Measurements from ENCODE around the gene HELZ.

HELZ gene

DNA sequence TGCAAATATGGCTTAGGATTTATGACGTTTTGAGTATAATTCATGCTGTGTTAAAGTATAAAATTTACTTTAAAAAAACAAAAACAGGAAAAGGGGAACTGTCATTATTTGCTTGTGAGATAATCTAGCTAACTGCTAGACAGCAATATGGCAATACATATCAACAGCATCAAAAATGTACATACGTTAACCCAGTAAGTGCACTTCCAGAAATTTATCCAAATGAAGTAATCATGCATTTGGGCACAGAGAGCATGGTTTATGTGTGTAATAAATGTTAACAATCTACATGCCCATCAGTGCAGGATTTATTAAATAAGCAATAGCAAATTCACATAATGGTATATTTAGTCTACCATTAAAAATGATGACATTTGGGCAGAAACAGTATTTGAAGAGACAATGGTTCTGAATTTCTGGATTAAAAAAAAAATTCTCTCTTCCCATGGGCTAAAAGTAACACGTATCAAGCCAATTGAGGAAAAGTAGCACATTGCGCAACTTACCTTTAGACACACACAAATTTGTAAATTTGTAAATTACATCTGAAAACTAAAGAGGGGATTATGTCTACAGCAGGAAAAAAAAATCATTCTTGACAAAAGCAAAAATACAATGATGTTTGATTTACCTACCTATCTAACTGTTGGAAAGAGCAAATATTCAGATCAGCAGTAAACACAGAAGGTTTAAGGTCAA, 120.4 kb downstream of the HELZ start:
- DNase-seq = no peak
- Histone ChIP-seq H3K4me2 (ENCODE audit: low read length) (no peak overlapping the region), H2BK5ac (ENCODE audit: low read depth, low read length, poor library complexity) (no peak overlapping the region), H3K79me1 (ENCODE audit: low read length) (no peaks in the 10 kb centered on the region), H4K12ac (ENCODE audit: low read depth, low read length) (no peak overlapping the region), H3K79me2 (ENCODE audit: control insufficient read depth, insufficient read depth, low read length, poor library complexity) (no peaks in the 10 kb centered on the region), H3K27ac (ENCODE audit: low read depth, low read length) (no peak overlapping the region), H3K23ac (ENCODE audit: low read length) (no peak overlapping the region), H3K4me1 (ENCODE audit: control insufficient read depth in 1 of 2, insufficient read depth in 2 of 2, low read length in 2 of 2) (peaks cover 0 to 2% of the 10 kb centered on the region in 2 experiments), H3K4ac (ENCODE audit: low read depth, low read length) (no peak overlapping the region), H4K8ac (ENCODE audit: low read depth, low read length) (no peak overlapping the region), H3K14ac (ENCODE audit: low read length) (no peak overlapping the region), H3K27me3 (ENCODE audit: insufficient read depth, low read length) (no peaks in the 10 kb centered on the region), H4K91ac (ENCODE audit: low read depth, low read length) (no peak overlapping the region), H3K36me3 (ENCODE audit: control insufficient read depth in 1 of 2, insufficient read depth in 2 of 2, low read length in 2 of 2) (peaks cover 8 to 13% of the 10 kb centered on the region in 2 experiments), H2BK120ac (ENCODE audit: insufficient read depth, low read length, poor library complexity) (no peak overlapping the region), H2AK5ac (ENCODE audit: low read length) (no peak overlapping the region), H3K9ac (ENCODE audit: low read length) (no peak overlapping the region), H3K4me3 (ENCODE audit: low read depth, low read length) (no peak overlapping the region), H2BK12ac (ENCODE audit: low read length) (no peak overlapping the region), H3K9me3 (ENCODE audit: insufficient read depth, low read depth, low read length) (no peaks in the 10 kb centered on the region), H3K18ac (ENCODE audit: low read length) (no peak overlapping the region), H2AFZ (ENCODE audit: insufficient read depth, low read length, poor library complexity) (no peak overlapping the region)
- no CpG with 5 or more reads among the region's 4 CpGs for WGBS (ENCODE audit: extremely low coverage, insufficient coverage, insufficient read length)

DNA sequence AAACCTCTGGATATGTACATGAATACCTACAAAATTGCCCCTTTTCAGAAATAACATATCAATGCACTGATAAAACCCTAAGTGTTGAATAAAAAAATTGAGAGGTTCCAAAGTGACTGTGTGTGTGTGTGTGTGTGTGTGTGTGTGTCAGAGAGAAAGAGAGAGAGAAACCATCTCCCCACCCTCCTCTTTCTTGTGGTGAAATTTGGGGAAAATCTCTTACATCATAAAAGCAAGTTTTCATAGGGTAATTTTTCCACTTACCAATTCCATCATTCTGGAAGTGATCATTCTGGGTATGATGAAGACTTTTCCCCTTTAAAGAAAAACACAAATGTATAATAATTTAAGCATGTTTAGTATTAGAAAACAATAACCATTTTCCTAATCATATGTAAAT, 121.3 kb downstream of the HELZ start:
- Histone ChIP-seq H3K23ac (ENCODE audit: low read length) (no peak overlapping the region), H2BK12ac (ENCODE audit: low read length) (no peak overlapping the region), H3K4me2 (ENCODE audit: low read length) (no peak overlapping the region), H4K12ac (ENCODE audit: low read depth, low read length) (no peak overlapping the region), H3K27me3 (ENCODE audit: insufficient read depth, low read length) (no peaks in the 10 kb centered on the region), H3K14ac (ENCODE audit: low read length) (no peak overlapping the region), H3K4me3 (ENCODE audit: low read depth, low read length) (no peak overlapping the region), H2AFZ (ENCODE audit: insufficient read depth, low read length, poor library complexity) (no peak overlapping the region), H3K79me1 (ENCODE audit: low read length) (no peaks in the 10 kb centered on the region), H3K18ac (ENCODE audit: low read length) (no peak overlapping the region), H2BK120ac (ENCODE audit: insufficient read depth, low read length, poor library complexity) (no peak overlapping the region), H3K27ac (ENCODE audit: low read depth, low read length) (no peak overlapping the region), H3K9me3 (ENCODE audit: insufficient read depth, low read depth, low read length) (no peaks in the 10 kb centered on the region), H3K4me1 (ENCODE audit: control insufficient read depth in 1 of 2, insufficient read depth in 2 of 2, low read length in 2 of 2) (peaks cover 0 to 2% of the 10 kb centered on the region in 2 experiments), H2AK5ac (ENCODE audit: low read length) (no peak overlapping the region), H3K79me2 (ENCODE audit: control insufficient read depth, insufficient read depth, low read length, poor library complexity) (no peaks in the 10 kb centered on the region), H3K36me3 (ENCODE audit: control insufficient read depth in 1 of 2, insufficient read depth in 2 of 2, low read length in 2 of 2) (peaks cover 8 to 13% of the 10 kb centered on the region in 2 experiments), H4K91ac (ENCODE audit: low read depth, low read length) (no peak overlapping the region), H3K9ac (ENCODE audit: low read length) (no peak overlapping the region), H2BK5ac (ENCODE audit: low read depth, low read length, poor library complexity) (no peak overlapping the region), H3K4ac (ENCODE audit: low read depth, low read length) (no peak overlapping the region), H4K8ac (ENCODE audit: low read depth, low read length) (no peak overlapping the region)
- DNase-seq = no peak

DNA sequence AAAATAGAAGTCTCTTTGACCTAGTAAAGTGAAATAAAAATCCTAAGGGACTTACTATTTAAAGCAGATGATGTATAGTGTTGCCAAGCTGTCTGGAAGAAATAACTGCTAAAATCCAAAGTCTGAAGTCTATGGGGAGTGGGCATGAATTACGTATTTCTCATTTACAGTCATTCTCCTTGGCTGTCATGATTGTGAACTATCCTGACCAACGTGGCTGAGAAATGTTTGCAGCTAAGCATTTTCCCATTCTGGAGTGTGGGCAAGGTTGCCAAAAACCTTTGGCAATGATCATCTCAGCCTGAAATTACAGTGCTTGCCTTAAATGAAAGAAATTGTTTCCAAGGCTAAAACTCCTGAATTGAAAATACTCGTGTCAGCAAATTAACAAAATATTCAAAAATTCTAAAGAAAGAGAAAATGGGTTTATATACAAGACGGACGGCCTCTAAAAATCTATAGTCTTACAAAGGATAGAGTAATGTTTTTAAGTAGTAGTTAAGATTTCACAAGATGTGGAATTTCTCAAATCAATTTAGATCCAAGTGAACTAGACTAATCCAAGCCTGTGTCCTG, 123.6 kb downstream of the HELZ start:
- H2BK120ac ChIP-seq (ENCODE audit: insufficient read depth, low read length, poor library complexity) = no peak overlapping the region
- no peak overlapping the region for H2AFZ ChIP-seq (ENCODE audit: insufficient read depth, low read length, poor library complexity)
- no peak overlapping the region for H2BK12ac ChIP-seq (ENCODE audit: low read length)
- no peak for DNase-seq
- no peak overlapping the region for H3K14ac ChIP-seq (ENCODE audit: low read length)
- no peak overlapping the region for H3K4me2 ChIP-seq (ENCODE audit: low read length)
- no peak overlapping the region for H3K23ac ChIP-seq (ENCODE audit: low read length)
- no peak overlapping the region for H3K4me3 ChIP-seq (ENCODE audit: low read depth, low read length)
- no peak overlapping the region for H3K9ac ChIP-seq (ENCODE audit: low read length)
- no peaks in the 10 kb centered on the region for H3K9me3 ChIP-seq (ENCODE audit: insufficient read depth, low read depth, low read length)
- H2AK5ac ChIP-seq (ENCODE audit: low read length) = no peak overlapping the region
- H4K8ac ChIP-seq (ENCODE audit: low read depth, low read length) = no peak overlapping the region
- no peaks in the 10 kb centered on the region for H3K79me1 ChIP-seq (ENCODE audit: low read length)
- peaks cover 8 to 10% of the 10 kb centered on the region in 2 experiments for H3K36me3 ChIP-seq (ENCODE audit: control insufficient read depth in 1 of 2, insufficient read depth in 2 of 2, low read length in 2 of 2)
- no peaks in the 10 kb centered on the region for H3K27me3 ChIP-seq (ENCODE audit: insufficient read depth, low read length)
- no peaks in the 10 kb centered on the region for H3K79me2 ChIP-seq (ENCODE audit: control insufficient read depth, insufficient read depth, low read length, poor library complexity)
- H3K18ac ChIP-seq (ENCODE audit: low read length) = no peak overlapping the region
- no peak overlapping the region for H4K91ac ChIP-seq (ENCODE audit: low read depth, low read length)
- no peak overlapping the region for H3K4ac ChIP-seq (ENCODE audit: low read depth, low read length)
- no CpG with 5 or more reads among the region's 5 CpGs for WGBS (ENCODE audit: extremely low coverage, insufficient coverage, insufficient read length)
- H3K4me1 ChIP-seq (ENCODE audit: control insufficient read depth in 1 of 2, insufficient read depth in 2 of 2, low read length in 2 of 2) = no peaks in the 10 kb centered on the region
- H2BK5ac ChIP-seq (ENCODE audit: low read depth, low read length, poor library complexity) = no peak overlapping the region
- H3K27ac ChIP-seq (ENCODE audit: low read depth, low read length) = no peak overlapping the region
- H4K12ac ChIP-seq (ENCODE audit: low read depth, low read length) = no peak overlapping the region

DNA sequence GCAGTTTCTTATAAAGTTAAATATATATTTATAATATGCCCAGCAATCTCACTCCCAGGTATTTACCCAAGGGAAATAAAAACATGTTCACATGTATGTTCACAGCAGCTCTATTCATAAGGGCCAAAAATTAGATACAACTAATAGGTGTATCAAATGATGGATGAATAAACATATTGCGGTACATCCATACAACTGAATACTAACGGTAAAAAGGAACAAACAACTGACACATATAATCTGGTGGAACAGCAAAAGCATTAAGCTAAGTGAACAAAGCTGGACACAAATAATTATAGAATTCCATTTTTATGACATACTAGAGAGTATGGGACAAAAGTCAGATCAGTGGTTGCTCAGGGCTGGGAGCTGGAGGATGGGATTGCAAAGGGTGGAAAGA, 125.9 kb downstream of the HELZ start:
- Histone ChIP-seq H3K4me3 (ENCODE audit: low read depth, low read length) (no peak overlapping the region), H3K14ac (ENCODE audit: low read length) (no peak overlapping the region), H2BK120ac (ENCODE audit: insufficient read depth, low read length, poor library complexity) (no peak overlapping the region), H4K91ac (ENCODE audit: low read depth, low read length) (no peak overlapping the region), H2BK5ac (ENCODE audit: low read depth, low read length, poor library complexity) (no peak overlapping the region), H2AFZ (ENCODE audit: insufficient read depth, low read length, poor library complexity) (no peak overlapping the region), H4K8ac (ENCODE audit: low read depth, low read length) (no peak overlapping the region), H3K4me1 (ENCODE audit: control insufficient read depth in 1 of 2, insufficient read depth in 2 of 2, low read length in 2 of 2) (no peaks in the 10 kb centered on the region), H3K23ac (ENCODE audit: low read length) (no peak overlapping the region), H3K4ac (ENCODE audit: low read depth, low read length) (no peak overlapping the region), H3K27ac (ENCODE audit: low read depth, low read length) (no peak overlapping the region), H3K27me3 (ENCODE audit: insufficient read depth, low read length) (no peaks in the 10 kb centered on the region), H3K9ac (ENCODE audit: low read length) (no peak overlapping the region), H3K79me2 (ENCODE audit: control insufficient read depth, insufficient read depth, low read length, poor library complexity) (no peaks in the 10 kb centered on the region), H3K79me1 (ENCODE audit: low read length) (no peaks in the 10 kb centered on the region), H3K36me3 (ENCODE audit: control insufficient read depth in 1 of 2, insufficient read depth in 2 of 2, low read length in 2 of 2) (peaks cover 8 to 10% of the 10 kb centered on the region in 2 experiments), H2AK5ac (ENCODE audit: low read length) (no peak overlapping the region), H2BK12ac (ENCODE audit: low read length) (no peak overlapping the region), H4K12ac (ENCODE audit: low read depth, low read length) (no peak overlapping the region), H3K9me3 (ENCODE audit: insufficient read depth, low read depth, low read length) (no peaks in the 10 kb centered on the region), H3K4me2 (ENCODE audit: low read length) (no peak overlapping the region), H3K18ac (ENCODE audit: low read length) (no peak overlapping the region)
- WGBS (ENCODE audit: extremely low coverage, insufficient coverage, insufficient read length) = no CpG with 5 or more reads among the region's 2 CpGs
- no peak for DNase-seq
